ENCODE measurements around the gene ATP9B.

DNA sequence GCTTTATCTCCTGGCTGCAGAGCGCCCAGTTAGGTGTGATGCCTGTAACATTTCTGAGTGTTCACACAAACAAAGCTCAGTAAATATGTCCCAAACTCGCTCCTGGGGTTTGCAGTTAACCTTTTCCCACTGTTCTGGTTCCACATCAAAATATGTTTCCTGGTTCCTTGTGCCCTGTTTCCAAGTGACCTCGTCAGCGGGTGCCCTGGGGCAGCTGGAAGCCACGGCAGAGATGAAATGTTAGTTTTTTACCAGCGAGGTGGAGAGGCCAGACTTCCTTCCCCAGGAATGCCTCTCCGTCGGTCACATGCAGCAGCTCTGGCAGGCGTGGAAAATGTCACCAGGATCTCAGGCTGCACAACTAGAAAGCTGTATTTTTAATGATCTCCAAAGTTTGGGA is 344.7 kb downstream of the ATP9B start:
- TF ChIP-seq, protein P1, sequence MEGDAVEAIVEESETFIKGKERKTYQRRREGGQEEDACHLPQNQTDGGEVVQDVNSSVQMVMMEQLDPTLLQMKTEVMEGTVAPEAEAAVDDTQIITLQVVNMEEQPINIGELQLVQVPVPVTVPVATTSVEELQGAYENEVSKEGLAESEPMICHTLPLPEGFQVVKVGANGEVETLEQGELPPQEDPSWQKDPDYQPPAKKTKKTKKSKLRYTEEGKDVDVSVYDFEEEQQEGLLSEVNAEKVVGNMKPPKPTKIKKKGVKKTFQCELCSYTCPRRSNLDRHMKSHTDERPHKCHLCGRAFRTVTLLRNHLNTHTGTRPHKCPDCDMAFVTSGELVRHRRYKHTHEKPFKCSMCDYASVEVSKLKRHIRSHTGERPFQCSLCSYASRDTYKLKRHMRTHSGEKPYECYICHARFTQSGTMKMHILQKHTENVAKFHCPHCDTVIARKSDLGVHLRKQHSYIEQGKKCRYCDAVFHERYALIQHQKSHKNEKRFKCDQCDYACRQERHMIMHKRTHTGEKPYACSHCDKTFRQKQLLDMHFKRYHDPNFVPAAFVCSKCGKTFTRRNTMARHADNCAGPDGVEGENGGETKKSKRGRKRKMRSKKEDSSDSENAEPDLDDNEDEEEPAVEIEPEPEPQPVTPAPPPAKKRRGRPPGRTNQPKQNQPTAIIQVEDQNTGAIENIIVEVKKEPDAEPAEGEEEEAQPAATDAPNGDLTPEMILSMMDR (IDR thresholded peaks at IDR 0.05; ENCODE audit: insufficient read depth, low read depth, low read length) = no peak
- no peak for TF ChIP-seq EZH2 (IDR thresholded peaks at IDR 0.05; ENCODE audit: insufficient read depth, low read length)

Measured in astrocyte (in vitro differentiated cells and primary cell).